ENCODE results near the gene QSOX2. TPM values are rescaled to one million over a fixed set of nuclear protein-coding genes. Genes with fewer than 3 reads are reported as not detected.

Gene QSOX2
- total and polyA plus RNA-seq, 2 experiments from 2014 or later, result 9.2 to 29.2 TPM

DNA sequence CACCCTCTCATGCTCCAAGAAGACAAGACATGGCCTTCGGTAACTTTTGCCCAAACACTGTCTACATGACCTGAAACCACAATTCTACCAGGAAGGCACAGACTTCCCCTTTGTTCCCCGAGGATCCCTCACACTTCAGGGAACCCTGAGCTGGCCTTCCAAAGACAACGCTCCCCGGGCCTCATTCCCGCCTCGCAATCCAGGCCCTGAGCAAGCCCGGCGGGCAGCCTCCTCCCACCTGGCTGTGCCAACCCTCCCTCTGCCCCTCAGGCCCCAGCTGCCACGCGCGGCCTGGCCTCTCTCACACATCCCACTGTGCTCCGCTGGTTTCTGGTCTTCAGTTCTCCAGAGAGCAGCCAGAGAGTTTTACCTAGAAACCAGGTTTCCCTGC is 7.3 kb downstream of the QSOX2 start:
- Histone ChIP-seq H3K4me3 (no peak overlapping the region), H3F3A (replicated peaks; ENCODE audit: low read depth) (no peaks in the 10 kb centered on the region), H3K27ac (ENCODE audit: low read depth) (no peak overlapping the region), H3K36me3 (ENCODE audit: insufficient read depth) (no peaks in the 10 kb centered on the region), H3K79me2 (replicated peaks; ENCODE audit: insufficient read depth) (peaks cover 83% of the 10 kb centered on the region), H2AFZ (no peak overlapping the region), H4K20me1 (replicated peaks; ENCODE audit: insufficient read depth) (peaks cover 38% of the 10 kb centered on the region), H3K27me3 (ENCODE audit: insufficient read depth) (no peaks in the 10 kb centered on the region), H3K9me2 (ENCODE audit: insufficient read depth) (no peaks in the 10 kb centered on the region), H3K4me2 (no peak overlapping the region), H3K4me1 (ENCODE audit: insufficient read depth) (peaks cover 5% of the 10 kb centered on the region)
- Mint-ChIP-seq H3K27me3 (ENCODE audit: insufficient read depth, low read depth, poor library complexity) (peaks cover 9% of the 10 kb centered on the region), H3K27ac (no peak overlapping the region), H3K9me3 (no peaks in the 10 kb centered on the region), H3K4me1 (peaks cover 24% of the 10 kb centered on the region), H3K36me3 (ENCODE audit: low read depth) (peaks cover 3% of the 10 kb centered on the region; the same call in 2 of the 3 replicates), H3K4me3 (no peak overlapping the region)
- TF ChIP-seq CREB1 (CRISPR knock-in tag; IDR thresholded peaks at IDR 0.05; ENCODE audit: low read depth), result no peak
- DNase-seq (ENCODE audit: low spot score) (no peak), ATAC-seq (no peak)

DNA sequence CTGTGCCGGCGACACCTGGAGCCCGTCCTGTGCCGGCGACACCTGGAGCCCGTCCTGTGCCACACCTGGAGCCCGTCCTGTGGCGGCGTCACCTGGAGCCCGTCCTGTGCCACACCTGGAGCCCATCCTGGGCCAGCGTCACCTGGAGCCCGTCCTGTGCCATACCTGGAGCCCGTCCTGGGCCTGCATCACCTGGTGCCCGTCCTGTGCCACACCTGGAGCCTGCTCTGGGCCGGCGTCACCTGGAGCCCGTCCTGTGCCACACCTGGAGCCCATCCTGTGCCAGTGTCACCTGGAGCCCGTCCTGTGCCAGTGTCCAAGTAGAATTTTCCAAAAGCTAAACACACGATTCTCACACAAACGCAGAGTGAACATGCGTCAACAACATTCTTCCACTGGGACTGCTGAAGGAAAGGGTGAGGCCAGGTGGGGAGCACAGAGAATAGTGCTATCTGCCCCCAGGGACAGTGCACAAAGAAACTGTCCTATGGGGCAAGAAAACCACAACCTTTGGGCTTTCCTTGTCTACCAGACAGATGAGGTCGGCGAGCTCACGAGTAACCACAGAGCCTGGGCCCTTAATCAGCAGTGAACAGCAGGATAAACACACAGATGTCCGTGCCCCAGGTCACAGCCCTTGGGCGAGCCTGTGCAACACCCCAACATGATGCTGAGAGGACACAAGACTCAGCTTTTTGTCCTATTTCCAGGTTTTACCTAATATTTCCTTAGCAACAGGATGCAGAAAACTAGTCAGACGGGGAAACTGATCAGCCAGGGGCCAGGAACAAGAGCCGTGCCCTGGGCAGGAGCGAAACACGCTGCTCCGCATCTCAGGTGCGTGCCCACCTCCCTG is 7.9 kb downstream of the QSOX2 start:
- H4K20me1 ChIP-seq (replicated peaks; ENCODE audit: insufficient read depth), result peaks cover 34% of the 10 kb centered on the region
- no peak overlapping the region for H3K27ac Mint-ChIP-seq

More for the DNA sequence above, 7.9 kb downstream of the QSOX2 start:
- H3K9me2 ChIP-seq (ENCODE audit: insufficient read depth), result no peaks in the 10 kb centered on the region
- no peak overlapping the region for H3K4me3 ChIP-seq
- no peaks in the 10 kb centered on the region for H3K27me3 ChIP-seq (ENCODE audit: insufficient read depth)
- Mint-ChIP-seq H3K27me3 (ENCODE audit: insufficient read depth, low read depth, poor library complexity) (peaks cover 7% of the 10 kb centered on the region), H3K9me3 (no peaks in the 10 kb centered on the region), H3K4me1 (peaks cover 19% of the 10 kb centered on the region), H3K4me3 (no peak overlapping the region), H3K36me3 (ENCODE audit: low read depth) (peaks cover 3% of the 10 kb centered on the region; the same call in 2 of the 3 replicates)
- H2AFZ ChIP-seq, result no peak overlapping the region
- no peak overlapping the region for H3K4me2 ChIP-seq
- no peaks in the 10 kb centered on the region for H3K4me1 ChIP-seq (ENCODE audit: insufficient read depth)
- peaks cover 83% of the 10 kb centered on the region for H3K79me2 ChIP-seq (replicated peaks; ENCODE audit: insufficient read depth)
- TF ChIP-seq, protein P1, sequence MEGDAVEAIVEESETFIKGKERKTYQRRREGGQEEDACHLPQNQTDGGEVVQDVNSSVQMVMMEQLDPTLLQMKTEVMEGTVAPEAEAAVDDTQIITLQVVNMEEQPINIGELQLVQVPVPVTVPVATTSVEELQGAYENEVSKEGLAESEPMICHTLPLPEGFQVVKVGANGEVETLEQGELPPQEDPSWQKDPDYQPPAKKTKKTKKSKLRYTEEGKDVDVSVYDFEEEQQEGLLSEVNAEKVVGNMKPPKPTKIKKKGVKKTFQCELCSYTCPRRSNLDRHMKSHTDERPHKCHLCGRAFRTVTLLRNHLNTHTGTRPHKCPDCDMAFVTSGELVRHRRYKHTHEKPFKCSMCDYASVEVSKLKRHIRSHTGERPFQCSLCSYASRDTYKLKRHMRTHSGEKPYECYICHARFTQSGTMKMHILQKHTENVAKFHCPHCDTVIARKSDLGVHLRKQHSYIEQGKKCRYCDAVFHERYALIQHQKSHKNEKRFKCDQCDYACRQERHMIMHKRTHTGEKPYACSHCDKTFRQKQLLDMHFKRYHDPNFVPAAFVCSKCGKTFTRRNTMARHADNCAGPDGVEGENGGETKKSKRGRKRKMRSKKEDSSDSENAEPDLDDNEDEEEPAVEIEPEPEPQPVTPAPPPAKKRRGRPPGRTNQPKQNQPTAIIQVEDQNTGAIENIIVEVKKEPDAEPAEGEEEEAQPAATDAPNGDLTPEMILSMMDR (conservative IDR thresholded peaks at IDR 0.05; ENCODE audit: low read depth in 2 of 2), result no peak
- TF ChIP-seq, protein P2, sequence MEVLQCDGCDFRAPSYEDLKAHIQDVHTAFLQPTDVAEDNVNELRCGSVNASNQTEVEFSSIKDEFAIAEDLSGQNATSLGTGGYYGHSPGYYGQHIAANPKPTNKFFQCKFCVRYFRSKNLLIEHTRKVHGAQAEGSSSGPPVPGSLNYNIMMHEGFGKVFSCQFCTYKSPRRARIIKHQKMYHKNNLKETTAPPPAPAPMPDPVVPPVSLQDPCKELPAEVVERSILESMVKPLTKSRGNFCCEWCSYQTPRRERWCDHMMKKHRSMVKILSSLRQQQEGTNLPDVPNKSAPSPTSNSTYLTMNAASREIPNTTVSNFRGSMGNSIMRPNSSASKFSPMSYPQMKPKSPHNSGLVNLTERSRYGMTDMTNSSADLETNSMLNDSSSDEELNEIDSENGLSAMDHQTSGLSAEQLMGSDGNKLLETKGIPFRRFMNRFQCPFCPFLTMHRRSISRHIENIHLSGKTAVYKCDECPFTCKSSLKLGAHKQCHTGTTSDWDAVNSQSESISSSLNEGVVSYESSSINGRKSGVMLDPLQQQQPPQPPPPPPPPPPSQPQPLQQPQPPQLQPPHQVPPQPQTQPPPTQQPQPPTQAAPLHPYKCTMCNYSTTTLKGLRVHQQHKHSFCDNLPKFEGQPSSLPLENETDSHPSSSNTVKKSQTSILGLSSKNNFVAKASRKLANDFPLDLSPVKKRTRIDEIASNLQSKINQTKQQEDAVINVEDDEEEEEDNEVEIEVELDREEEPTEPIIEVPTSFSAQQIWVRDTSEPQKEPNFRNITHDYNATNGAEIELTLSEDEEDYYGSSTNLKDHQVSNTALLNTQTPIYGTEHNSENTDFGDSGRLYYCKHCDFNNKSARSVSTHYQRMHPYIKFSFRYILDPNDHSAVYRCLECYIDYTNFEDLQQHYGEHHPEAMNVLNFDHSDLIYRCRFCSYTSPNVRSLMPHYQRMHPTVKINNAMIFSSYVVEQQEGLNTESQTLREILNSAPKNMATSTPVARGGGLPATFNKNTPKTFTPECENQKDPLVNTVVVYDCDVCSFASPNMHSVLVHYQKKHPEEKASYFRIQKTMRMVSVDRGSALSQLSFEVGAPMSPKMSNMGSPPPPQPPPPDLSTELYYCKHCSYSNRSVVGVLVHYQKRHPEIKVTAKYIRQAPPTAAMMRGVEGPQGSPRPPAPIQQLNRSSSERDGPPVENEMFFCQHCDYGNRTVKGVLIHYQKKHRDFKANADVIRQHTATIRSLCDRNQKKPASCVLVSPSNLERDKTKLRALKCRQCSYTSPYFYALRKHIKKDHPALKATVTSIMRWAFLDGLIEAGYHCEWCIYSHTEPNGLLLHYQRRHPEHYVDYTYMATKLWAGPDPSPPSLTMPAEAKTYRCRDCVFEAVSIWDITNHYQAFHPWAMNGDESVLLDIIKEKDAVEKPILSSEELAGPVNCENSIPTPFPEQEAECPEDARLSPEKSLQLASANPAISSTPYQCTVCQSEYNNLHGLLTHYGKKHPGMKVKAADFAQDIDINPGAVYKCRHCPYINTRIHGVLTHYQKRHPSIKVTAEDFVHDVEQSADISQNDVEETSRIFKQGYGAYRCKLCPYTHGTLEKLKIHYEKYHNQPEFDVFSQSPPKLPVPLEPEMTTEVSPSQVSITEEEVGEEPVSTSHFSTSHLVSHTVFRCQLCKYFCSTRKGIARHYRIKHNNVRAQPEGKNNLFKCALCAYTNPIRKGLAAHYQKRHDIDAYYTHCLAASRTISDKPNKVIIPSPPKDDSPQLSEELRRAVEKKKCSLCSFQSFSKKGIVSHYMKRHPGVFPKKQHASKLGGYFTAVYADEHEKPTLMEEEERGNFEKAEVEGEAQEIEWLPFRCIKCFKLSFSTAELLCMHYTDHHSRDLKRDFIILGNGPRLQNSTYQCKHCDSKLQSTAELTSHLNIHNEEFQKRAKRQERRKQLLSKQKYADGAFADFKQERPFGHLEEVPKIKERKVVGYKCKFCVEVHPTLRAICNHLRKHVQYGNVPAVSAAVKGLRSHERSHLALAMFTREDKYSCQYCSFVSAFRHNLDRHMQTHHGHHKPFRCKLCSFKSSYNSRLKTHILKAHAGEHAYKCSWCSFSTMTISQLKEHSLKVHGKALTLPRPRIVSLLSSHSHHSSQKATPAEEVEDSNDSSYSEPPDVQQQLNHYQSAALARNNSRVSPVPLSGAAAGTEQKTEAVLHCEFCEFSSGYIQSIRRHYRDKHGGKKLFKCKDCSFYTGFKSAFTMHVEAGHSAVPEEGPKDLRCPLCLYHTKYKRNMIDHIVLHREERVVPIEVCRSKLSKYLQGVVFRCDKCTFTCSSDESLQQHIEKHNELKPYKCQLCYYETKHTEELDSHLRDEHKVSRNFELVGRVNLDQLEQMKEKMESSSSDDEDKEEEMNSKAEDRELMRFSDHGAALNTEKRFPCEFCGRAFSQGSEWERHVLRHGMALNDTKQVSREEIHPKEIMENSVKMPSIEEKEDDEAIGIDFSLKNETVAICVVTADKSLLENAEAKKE (CRISPR knock-in tag; IDR thresholded peaks at IDR 0.05), result no peak
- TF ChIP-seq ZNF114 (CRISPR knock-in tag; IDR thresholded peaks at IDR 0.05) (no peak), JUNB (IDR thresholded peaks at IDR 0.05; ENCODE audit: unreplicated experiment) (no peak), EZH2 (IDR thresholded peaks at IDR 0.05; ENCODE audit: low read depth, unreplicated experiment) (no peak), EZH2phosphoT487 (IDR thresholded peaks at IDR 0.05; ENCODE audit: unreplicated experiment) (no peak)
- no peak overlapping the region for H3K27ac ChIP-seq (ENCODE audit: low read depth)
- ATAC-seq (no peak), DNase-seq (ENCODE audit: low spot score) (no peak)
- H3F3A ChIP-seq (replicated peaks; ENCODE audit: low read depth), result no peaks in the 10 kb centered on the region
- H3K36me3 ChIP-seq (ENCODE audit: insufficient read depth), result no peaks in the 10 kb centered on the region
